ENCODE measurements around the gene CAGE1.
A peak's percentile ranks its signal among the peaks of the same experiment; 100 is the strongest.

CAGE1 gene

GRCh38 chr6:7312616-7313504 is 76.7 kb downstream of the CAGE1 start, which contains the start of gene SSR1:
TSS of gene SSR1 (minus strand) at chr6:7313199. CDS start at chr6:7313120, 79 bp downstream.
- peak; percentile 99 for DNase-seq (ENCODE audit: low read depth)
- peak; percentile 88 for TF ChIP-seq MYC (IDR thresholded peaks at IDR 0.05; ENCODE audit: low read depth, low read length)
- no peak for TF ChIP-seq CTCF (IDR thresholded peaks at IDR 0.05; ENCODE audit: low read depth, low read length)
- peak; percentile 87 for TF ChIP-seq POLR2A (IDR thresholded peaks at IDR 0.05; ENCODE audit: extremely low read depth, insufficient read length)
- TF ChIP-seq MAX (IDR thresholded peaks at IDR 0.05; ENCODE audit: low read depth, low read length), result peak; percentile 99
- H3K4me3 ChIP-seq (ENCODE audit: low read depth, low read length), result peak within 1 kb of the TSS; percentile 80

- no peak for TF ChIP-seq MYC (IDR thresholded peaks at IDR 0.05; ENCODE audit: low read depth, low read length)
- no peak for TF ChIP-seq POLR2A (IDR thresholded peaks at IDR 0.05; ENCODE audit: extremely low read depth, insufficient read length)
- no peak for TF ChIP-seq MAX (IDR thresholded peaks at IDR 0.05; ENCODE audit: low read depth, low read length)
- TF ChIP-seq CTCF (IDR thresholded peaks at IDR 0.05; ENCODE audit: low read depth, low read length), result no peak
- peak; percentile 25 for DNase-seq (ENCODE audit: low read depth)
- H3K4me3 ChIP-seq (ENCODE audit: low read depth, low read length), result peak overlapping the region; percentile 80
These were observed 77.5 kb downstream of the CAGE1 start for GRCh38 chr6:7311917-7312615.

GRCh38 chr6:7311176-7311575 is 78.4 kb downstream of the CAGE1 start:
- DNase-seq (ENCODE audit: low read depth), result no peak
- peak overlapping the region; percentile 80 for H3K4me3 ChIP-seq (ENCODE audit: low read depth, low read length)
- TF ChIP-seq MAX (IDR thresholded peaks at IDR 0.05; ENCODE audit: low read depth, low read length) (no peak), CTCF (IDR thresholded peaks at IDR 0.05; ENCODE audit: low read depth, low read length) (no peak), POLR2A (IDR thresholded peaks at IDR 0.05; ENCODE audit: extremely low read depth, insufficient read length) (no peak), MYC (IDR thresholded peaks at IDR 0.05; ENCODE audit: low read depth, low read length) (no peak)

GRCh38 chr6:7309050-7309449 is 80.5 kb downstream of the CAGE1 start:
- no peak overlapping the region for H3K4me3 ChIP-seq (ENCODE audit: low read depth, low read length)
- TF ChIP-seq MYC (IDR thresholded peaks at IDR 0.05; ENCODE audit: low read depth, low read length) (no peak), CTCF (IDR thresholded peaks at IDR 0.05; ENCODE audit: low read depth, low read length) (no peak), POLR2A (IDR thresholded peaks at IDR 0.05; ENCODE audit: extremely low read depth, insufficient read length) (no peak), MAX (IDR thresholded peaks at IDR 0.05; ENCODE audit: low read depth, low read length) (no peak)
- DNase-seq (ENCODE audit: low read depth), result no peak

DNA sequence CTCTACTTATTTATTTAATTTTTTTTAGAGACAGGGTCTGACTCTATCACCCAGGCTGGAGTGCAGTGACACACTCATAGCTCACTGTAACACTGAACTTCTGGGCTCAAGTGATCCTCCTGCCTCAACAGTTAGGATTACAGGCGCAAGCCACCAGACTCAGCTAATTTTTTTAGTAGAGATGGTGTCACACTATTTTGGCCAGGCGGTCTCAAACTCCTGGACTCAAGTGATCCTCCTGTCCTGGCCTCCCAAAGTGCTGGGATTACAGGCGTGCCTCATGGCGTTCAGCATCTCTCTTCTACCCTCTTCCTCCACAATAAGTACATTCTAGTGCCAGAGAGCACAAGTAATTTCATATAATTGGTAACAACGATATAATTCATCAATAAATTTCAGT is 82.0 kb downstream of the CAGE1 start:
- H3K4me3 ChIP-seq (ENCODE audit: low read depth, low read length), result no peak overlapping the region
- TF ChIP-seq MYC (IDR thresholded peaks at IDR 0.05; ENCODE audit: low read depth, low read length) (no peak), MAX (IDR thresholded peaks at IDR 0.05; ENCODE audit: low read depth, low read length) (no peak), CTCF (IDR thresholded peaks at IDR 0.05; ENCODE audit: low read depth, low read length) (no peak), POLR2A (IDR thresholded peaks at IDR 0.05; ENCODE audit: extremely low read depth, insufficient read length) (no peak)

More for the DNA sequence above, 82.0 kb downstream of the CAGE1 start:
- DNase-seq (ENCODE audit: low read depth), result no peak
